GM21619 (cell line): ENCODE measurements around the gene TMEM156.
"Not testable (repeated sequence)": the region's sequence is repeated elsewhere in the genome, so short reads cannot be mapped to it uniquely, and the experiment has no call there.

Experiments used
- ATAC-seq: cut with Tn5 transposase; IDR thresholded peaks from one replicate; pipeline ENCODE4 v1.9.1; 2021; ENCODE audit not compliant: unreplicated experiment

TMEM156 gene

GRCh38 chr4:38994135-38994534 is 38.1 kb downstream of the TMEM156 start:
- ATAC-seq: no peak

DNA sequence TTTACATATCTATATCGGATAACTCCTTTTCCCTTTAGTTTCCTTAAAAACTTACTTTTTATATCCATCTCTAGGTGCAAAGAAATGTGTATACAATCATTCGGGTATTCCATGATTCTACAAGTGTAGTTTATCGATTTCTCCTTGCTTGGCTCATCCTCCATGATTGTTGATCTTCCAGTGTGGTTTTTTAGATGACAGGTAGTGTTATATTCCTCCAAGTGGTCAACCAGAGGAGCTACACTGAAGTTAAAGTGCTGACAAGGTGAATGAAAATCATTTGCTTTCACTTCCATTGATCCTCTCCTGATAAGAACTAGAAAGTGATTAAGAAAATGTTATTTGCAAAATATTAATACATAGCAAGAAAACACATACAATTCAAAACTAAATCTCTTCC is 38.5 kb downstream of the TMEM156 start:
- no peak for ATAC-seq

- ATAC-seq: no peak
Observed at GRCh38 chr4:38990241-38990640, 42.0 kb downstream of the TMEM156 start.

- no peak for ATAC-seq
Observed at GRCh38 chr4:38989487-38989886, 42.7 kb downstream of the TMEM156 start.

DNA sequence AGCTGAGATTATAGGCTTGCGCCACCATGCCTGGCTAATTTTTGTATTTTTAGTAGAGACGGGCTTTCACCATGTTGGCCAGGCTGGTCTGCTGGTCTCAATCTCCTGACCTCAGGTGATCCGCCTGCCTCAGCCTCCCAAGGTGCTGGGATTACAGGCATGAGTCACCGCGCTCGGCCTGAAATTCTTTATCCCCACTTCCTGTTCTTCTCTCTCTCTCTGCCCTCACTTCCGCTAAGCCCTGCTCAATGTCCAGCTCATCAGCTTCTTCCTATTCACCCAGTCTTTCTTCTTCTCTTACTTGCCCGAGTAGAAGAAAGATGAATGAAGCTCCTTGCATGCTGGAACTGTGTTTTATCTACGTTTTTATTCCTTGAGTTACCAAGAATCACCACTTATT is 43.9 kb downstream of the TMEM156 start:
- ATAC-seq: not testable (repeated sequence)

DNA sequence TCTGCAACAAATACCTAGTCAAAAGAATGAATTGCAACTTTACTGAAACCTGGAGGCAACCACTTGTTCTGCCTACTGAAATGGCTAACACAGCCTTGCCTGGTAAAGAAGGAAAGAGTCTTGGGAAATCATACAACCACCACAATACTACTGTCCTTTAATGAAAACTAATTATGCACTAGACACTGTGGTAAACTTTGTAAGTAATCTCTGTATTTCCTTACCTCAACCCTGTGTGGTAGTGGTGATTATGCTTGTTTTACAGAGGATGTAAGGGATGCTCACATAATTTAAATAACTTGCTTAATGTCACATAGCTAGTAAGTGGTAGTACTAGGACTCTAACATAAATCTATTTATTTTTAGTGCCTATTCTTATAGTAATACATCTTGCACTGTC is 44.7 kb downstream of the TMEM156 start:
- no peak for ATAC-seq

- no peak for ATAC-seq
Observed at GRCh38 chr4:38985410-38986100, 46.7 kb downstream of the TMEM156 start.

DNA sequence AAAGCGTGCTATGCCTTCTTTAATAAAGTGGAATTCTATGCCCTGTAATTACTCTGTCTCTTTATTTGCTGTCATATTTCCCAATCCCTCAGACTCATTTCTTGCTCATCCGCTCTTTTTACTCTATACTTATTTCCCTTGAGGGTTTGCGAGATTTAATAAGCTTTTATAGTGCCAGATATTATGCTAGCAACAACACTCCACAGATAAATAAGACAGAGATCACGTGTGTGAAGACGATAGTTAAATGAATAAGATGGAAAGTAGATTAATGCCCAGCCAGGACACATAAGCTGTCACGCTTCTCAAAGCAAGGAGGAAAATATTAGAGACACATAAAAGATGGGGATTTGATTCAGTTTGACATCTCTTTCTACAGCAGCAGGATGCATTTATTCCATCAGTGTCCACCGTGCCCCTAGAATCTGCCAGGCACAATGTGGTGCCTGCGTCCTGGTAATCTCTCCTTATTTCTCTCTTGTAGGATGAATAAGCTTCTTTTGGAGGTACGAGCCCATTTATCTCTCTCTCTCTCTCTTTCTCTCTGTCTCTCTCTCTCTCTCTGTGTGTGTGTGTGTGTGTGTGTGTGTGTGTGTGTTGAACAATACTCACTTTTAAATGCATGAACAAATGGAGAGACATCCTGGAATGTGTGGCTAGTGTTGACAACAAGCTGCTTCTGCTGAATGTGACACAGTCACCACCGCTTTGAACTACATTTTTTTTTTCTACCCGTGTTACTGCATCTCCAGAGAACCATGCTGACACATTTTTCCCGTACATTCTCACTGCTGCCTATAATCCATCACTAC is 48.2 kb downstream of the TMEM156 start:
- ATAC-seq: no peak

DNA sequence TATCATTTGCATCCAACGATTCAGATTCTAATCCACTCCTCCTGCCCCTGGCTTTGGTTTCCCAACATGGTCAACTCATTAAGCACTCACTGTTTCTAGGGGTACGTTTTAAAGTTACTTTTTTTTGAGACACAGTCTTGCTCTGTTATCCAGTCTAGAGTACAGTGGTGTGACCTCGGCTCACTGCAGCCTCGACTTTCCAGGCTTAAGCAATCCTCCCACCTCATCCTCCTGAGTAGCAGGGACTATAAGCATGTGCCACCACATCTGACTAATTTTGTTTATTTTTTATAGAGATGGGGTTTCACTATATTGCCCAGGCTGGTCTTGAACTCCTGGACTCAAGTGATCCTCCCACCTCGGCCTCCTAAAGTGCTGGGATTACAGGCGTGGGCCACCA is 48.9 kb downstream of the TMEM156 start:
- ATAC-seq: no peak

- ATAC-seq: no peak
Observed at GRCh38 chr4:38982361-38983095, 49.7 kb downstream of the TMEM156 start.

DNA sequence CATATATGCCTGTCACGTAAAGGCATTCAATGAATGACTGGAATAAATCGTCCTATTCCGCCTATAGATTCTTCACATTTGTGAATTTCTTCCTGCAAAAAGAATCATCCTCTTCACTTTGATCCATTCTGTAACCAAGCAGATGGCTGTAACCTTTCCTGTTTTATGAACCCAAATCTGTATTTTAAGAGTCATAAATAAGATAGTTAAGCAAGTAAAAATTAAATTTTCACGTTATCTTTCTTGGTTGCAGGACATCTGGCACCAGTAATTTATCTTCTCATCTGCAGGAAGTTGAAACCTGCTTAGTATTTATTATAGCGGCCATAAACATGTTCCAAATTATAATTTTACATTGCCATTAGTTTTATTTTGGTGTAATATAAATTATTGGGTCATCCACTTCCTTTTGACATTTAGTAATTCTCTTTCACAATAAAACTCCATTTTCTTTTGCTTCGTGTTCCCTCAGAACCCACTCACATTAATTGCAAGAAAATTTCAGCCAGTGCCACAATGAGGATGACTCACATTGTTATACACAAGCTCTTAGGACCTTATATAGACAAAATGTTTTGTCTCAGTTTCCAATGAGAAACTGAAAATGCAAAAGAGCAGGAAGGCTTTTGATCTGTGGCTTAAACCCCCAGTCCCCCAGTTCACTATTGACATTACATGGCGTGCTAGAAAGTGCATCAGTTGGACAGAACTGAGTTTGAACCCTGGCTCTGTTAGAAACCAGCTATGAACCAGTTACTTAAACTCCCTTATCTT is 51.1 kb downstream of the TMEM156 start:
- no peak for ATAC-seq

DNA sequence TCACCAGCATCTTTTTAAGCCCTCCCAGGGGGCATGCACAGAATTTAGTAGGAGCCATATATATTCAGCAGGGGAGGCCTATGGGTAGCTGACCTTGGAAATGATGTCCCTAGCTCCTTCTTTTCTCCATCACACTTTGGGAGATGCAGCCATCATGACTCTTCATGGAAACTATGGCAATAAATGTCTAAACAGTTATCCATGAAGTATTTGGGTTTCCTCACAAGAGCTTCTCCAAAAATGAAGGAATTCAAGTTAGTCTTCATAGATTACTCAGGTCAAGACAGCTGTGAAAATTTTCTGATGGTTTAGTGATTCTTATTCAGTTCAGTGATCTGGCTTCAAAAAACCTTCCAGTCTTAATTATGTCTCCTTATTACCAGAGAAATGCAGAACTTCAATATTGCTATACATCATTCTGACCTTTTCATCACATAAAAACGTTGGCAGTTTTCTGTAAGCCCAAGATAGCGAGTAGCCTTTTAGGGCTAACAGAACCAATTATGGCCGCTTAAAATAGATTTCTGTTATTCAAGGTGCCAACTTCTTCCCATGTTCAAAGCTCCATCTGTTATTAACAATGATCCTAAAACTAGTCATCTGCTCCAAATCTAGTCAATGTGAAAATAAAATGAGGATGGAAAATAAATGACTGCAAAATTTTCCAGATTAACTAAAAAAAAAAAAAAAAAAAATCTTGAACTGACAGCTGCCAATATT is 52.5 kb downstream of the TMEM156 start:
- ATAC-seq: no peak

DNA sequence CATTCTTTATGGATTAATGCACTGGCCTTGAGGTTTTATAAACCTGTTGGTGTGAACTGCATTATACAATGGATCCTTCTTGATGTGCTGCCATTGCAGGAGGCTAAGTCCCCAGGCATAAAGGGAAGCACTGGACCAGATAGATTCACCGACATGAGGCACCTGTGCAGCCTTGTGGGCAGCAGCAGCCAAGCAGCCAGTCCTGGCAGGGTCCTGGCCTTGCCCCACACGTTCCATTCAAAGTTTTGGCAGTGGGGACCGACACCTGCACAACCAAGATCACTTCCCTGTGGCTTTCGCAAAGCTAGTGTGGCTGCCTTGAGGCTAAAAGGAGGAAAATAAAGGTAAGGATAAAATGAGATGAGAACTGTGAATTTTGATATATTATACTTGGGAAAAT is 53.1 kb downstream of the TMEM156 start:
- ATAC-seq: no peak

DNA sequence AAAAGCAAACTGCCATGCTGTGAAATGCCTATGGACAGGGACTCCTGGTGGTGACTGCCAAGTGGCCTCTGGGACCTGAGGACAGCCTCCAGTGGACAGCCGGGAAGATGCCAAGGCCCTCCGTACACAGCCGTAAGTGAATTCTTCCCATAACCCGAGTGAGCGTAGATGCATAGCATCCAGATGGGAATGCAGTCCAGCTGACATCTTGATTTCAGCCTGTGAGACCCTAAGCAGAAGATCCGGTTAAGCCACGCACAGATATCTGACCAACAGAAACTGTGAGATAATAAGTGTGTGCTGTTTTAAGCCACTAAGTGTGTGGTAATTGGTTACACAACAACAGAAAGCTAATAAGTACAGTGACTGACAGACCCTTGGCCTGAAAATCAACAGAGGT is 55.9 kb downstream of the TMEM156 start:
- ATAC-seq: no peak

DNA sequence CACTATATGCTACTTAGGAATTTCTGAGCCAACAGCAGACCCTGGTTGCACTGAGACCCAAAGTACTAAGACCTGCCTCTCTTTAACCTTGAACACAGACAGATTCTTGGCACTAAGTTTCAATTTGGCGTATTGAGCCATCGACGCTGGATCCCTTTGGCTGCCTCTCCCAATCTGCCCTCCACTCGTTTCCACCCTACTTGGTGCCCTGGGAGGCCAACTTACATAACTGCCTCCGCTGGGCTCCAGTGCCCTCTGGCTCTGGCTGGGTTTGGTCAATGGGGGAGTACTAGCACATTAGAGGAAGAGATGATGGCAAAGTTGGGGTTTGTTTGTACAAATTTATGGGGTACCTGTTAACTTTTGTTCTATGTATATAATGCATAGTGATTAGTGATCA is 63.5 kb downstream of the TMEM156 start:
- no peak for ATAC-seq

DNA sequence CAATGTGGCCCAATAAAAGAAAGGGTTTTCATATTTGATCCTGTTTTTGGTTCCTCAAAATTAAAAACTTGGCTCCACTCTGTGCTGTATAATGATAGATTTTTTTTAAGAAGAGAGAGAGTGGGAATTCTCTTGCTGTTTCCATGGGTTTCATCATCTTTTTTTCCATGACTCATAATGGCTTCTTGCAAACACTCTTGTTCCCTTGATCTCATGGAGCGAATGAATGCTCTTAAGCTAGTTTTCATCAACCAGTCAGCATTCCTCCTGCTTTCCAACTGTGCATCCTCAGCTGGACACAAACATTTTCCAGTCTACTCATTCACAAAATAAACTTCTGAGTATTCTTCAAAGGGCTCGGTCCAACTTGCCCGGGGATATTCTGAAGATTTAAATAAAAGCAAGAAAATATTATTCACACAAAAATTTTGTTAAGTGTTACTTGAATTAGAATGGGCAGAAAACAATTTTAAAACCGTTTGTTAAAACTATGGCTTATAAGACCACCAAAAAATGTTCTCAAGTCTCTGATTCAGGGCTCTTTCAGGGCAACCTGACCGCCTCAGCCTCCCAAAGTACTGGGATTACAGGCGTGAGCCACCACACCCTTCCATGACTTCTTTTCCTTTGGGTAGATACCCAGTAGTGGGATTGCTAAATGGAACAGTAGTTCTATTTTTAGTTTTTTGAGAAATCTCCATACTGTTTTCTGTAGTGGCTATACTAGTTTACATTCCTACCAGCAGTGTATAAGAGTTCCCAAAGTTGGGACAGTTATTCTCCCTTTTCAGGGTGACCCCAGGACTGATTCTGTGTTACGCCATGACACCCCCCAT is 64.7 kb downstream of the TMEM156 start:
- no peak for ATAC-seq

GRCh38 chr4:38965866-38966265 is 66.3 kb downstream of the TMEM156 start:
- ATAC-seq: no peak

DNA sequence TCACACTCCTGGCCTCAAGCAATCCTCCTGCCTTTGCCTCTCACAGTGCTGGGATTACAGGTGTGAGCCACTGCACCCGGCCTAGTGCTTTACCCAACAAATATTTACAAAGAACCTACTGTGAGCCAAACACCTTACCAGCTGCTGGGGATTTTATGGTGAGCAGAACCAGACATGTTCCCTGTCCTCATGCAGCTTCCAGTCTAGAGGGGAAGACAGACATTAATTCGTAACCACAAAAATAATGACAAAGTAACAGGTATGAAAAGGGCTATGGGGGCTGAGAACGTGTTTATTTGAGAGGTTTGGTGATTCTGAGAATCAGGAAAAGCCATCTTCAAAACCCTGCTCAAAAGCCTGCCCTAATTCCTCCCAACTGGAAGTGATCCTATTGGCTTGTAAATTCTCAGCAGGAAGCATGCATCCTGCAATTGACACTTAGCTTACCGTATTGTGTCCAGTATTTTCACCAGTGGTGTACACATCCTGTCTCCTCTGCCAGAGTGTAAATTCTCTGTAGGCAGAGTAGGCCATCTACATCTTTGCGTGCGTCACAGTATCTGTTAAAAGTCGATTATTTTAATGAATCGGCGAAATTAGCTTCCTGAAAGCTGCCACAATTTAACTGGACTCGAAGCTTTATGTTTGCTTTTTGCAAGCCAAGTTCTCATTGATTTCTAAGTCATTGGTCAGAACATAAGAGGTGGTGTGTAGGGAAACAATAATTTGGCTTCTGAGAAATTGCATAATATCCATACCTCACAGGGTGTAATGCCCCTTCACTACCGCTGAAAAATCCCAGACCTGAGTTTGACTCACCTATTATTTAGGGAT is 67.0 kb downstream of the TMEM156 start:
- ATAC-seq: no peak

- ATAC-seq: not testable (repeated sequence)
Observed at GRCh38 chr4:38959248-38959647, 73.0 kb downstream of the TMEM156 start.
